A549 (cell line): ENCODE measurements around the gene ABHD6. TPM values are rescaled to one million over a fixed set of nuclear protein-coding genes. Genes with fewer than 3 reads are reported as not detected.

ENCODE experiments used
- ATAC-seq, 2 experiments: fragments of 200-7000 bp in 1 of 2; fragments of >200 bp in 1 of 2; cut with Nextera tagmentation in 1 of 2; cut with Tn5 transposase in 1 of 2; 3 replicates each; pipeline versions ENCODE4 v1.8.0 to v1.9.1; 2018 to 2020; ENCODE audit warnings: mild to moderate bottlenecking in 1 of 2, moderate library complexity in 1 of 2
- CTCF ChIA-PET: fragments of 300-600 bp; sonication (Branson Sonifier 250); formaldehyde crosslinking; extraction: SDS; loops from one replicate; lab custom pipeline; 2021; ENCODE audit warnings: antibody characterized with exemption, inconsistent platforms; lab: Yijun Ruan, JAX
- POLR2A ChIA-PET: fragments of 350-600 bp; formaldehyde crosslinking; extraction: SDS; loops from one replicate; lab custom pipeline; 2021; ENCODE audit warnings: antibody characterized with exemption, inconsistent platforms; lab: Yijun Ruan, JAX
- DNase-seq, 2 experiments: peaks; one replicate each; pipeline versions ENCODE4 v3.0.0 to v3.0.0-alpha.2; 2011 to 2016; ENCODE audit warnings: low read depth in 1 of 2, low spot score in 1 of 2
- FAIRE-seq: peaks from 2 replicates; lab custom pipeline; 2011; peaks lifted over from hg19 to GRCh38; lab: Jason Lieb, UNC
- H3K27ac ChIP-seq, 2 experiments: fragments of >200 bp; sonication (Bioruptor Twin); formaldehyde crosslinking; 3 replicates each; pipeline ENCODE4 v1.5.1; 2016 to 2017
- H3K4me1 ChIP-seq: fragments of >200 bp; sonication (Bioruptor Twin); formaldehyde crosslinking; 3 replicates; pipeline ENCODE4 v1.6.1; 2016
- H3K4me2 ChIP-seq: fragments of >200 bp; sonication (Bioruptor Twin); formaldehyde crosslinking; 3 replicates; pipeline ENCODE4 v1.6.1; 2016
- H3K4me3 ChIP-seq: fragments of >200 bp; sonication (Bioruptor Twin); formaldehyde crosslinking; 3 replicates; pipeline ENCODE4 v1.5.1; 2016
- H3K9me3 ChIP-seq: fragments of >200 bp; sonication (Bioruptor Twin); formaldehyde crosslinking; 3 replicates; pipeline ENCODE4 v1.6.1; 2016
- CBX8 ChIP-seq: fragments of 200-600 bp; sonication (generic); IDR thresholded peaks from 2 replicates; pipeline ENCODE4 v1.6.1; 2016
- CHD2 ChIP-seq: fragments of 150-350 bp; IDR thresholded peaks from 2 replicates; pipeline ENCODE4 v1.6.1; 2014; ENCODE audit warnings: low read length; ENCODE audit not compliant: partially characterized antibody
- CTCF ChIP-seq: fragments of >200 bp; sonication (Bioruptor Twin); formaldehyde crosslinking; IDR thresholded peaks from 3 replicates; pipeline ENCODE4 v1.5.1; 2016
- EHF ChIP-seq: fragments of 250-450 bp; sonication (Bioruptor Pico); IDR thresholded peaks from 2 replicates; pipeline ENCODE4 v1.5.0; 2020; ENCODE audit warnings: mild to moderate bottlenecking
- EHMT2 ChIP-seq: fragments of 200-600 bp; sonication (generic); IDR thresholded peaks from 2 replicates; pipeline ENCODE4 v1.6.1; 2016; ENCODE audit warnings: antibody characterized with exemption, low read depth, mild to moderate bottlenecking, moderate library complexity
- FOSB ChIP-seq: fragments of 250-450 bp; sonication (Bioruptor Pico); IDR thresholded peaks from 2 replicates; pipeline ENCODE4 v1.5.0; 2020; ENCODE audit warnings: mild to moderate bottlenecking, moderate library complexity
- FOSL2 ChIP-seq, 2 experiments: fragments of 450-650 bp in 1 of 2; fragments of >200 bp in 1 of 2; sonication (Bioruptor Twin) in 1 of 2; formaldehyde crosslinking; IDR thresholded peaks; 2 replicates each; pipeline versions ENCODE4 v1.5.0 to v1.6.1; 2016 to 2020; ENCODE audit warnings: mild to moderate bottlenecking in 1 of 2, moderate library complexity in 1 of 2
- FOXS1 ChIP-seq: fragments of 250-450 bp; sonication (Bioruptor Pico); IDR thresholded peaks from 2 replicates; pipeline ENCODE4 v1.5.0; 2020; ENCODE audit warnings: mild to moderate bottlenecking, moderate library complexity
- HEYL ChIP-seq: fragments of 250-450 bp; sonication (Bioruptor Pico); IDR thresholded peaks from 2 replicates; pipeline ENCODE4 v1.8.0; 2021; ENCODE audit warnings: mild to moderate bottlenecking, moderate library complexity
- HOXA7 ChIP-seq: fragments of 250-450 bp; sonication (Bioruptor Pico); IDR thresholded peaks from 2 replicates; pipeline ENCODE4 v1.5.0; 2020; ENCODE audit warnings: mild to moderate bottlenecking, moderate library complexity
- MAFK ChIP-seq: fragments of 450-650 bp; IDR thresholded peaks from 2 replicates; pipeline ENCODE4 v1.6.1; 2014; ENCODE audit not compliant: partially characterized antibody
- MAZ ChIP-seq: fragments of 150-350 bp; IDR thresholded peaks from 2 replicates; pipeline ENCODE4 v1.6.1; 2014; ENCODE audit warnings: antibody characterized with exemption, low read depth, low read length, borderline replicate concordance
- PBX3 ChIP-seq: IDR thresholded peaks from 2 replicates; pipeline ENCODE4 v1.6.1; 2012
- PHF8 ChIP-seq: fragments of 200-600 bp; sonication (generic); IDR thresholded peaks from 2 replicates; pipeline ENCODE4 v1.6.1; 2016; ENCODE audit warnings: low read depth, mild to moderate bottlenecking, antibody characterized with exemption, moderate library complexity, borderline replicate concordance
- POLR2A ChIP-seq: IDR thresholded peaks from 2 replicates; pipeline ENCODE4 v1.6.1; 2012; ENCODE audit warnings: mild to moderate bottlenecking, low read length
- POLR2AphosphoS2 ChIP-seq: conservative IDR thresholded peaks from 2 replicates; pipeline ENCODE4 v1.6.1; 2012; ENCODE audit warnings: low read length, improper control_type of control experiment, inconsistent platforms
- SREBF2 ChIP-seq: fragments of 450-650 bp; IDR thresholded peaks from 2 replicates; pipeline ENCODE4 v1.6.1; 2014; ENCODE audit warnings: mild to moderate bottlenecking, moderate library complexity
- TFCP2L1 ChIP-seq: fragments of 250-450 bp; sonication (Bioruptor Pico); IDR thresholded peaks from 2 replicates; pipeline ENCODE4 v1.5.0; 2021; ENCODE audit warnings: mild to moderate bottlenecking
- ZC3H11A ChIP-seq: fragments of 450-650 bp; IDR thresholded peaks from 2 replicates; pipeline ENCODE4 v1.6.1; 2014; ENCODE audit warnings: antibody characterized with exemption, mild to moderate bottlenecking
- ZFP36 ChIP-seq: fragments of 450-650 bp; IDR thresholded peaks from 2 replicates; pipeline ENCODE4 v1.6.1; 2014; ENCODE audit warnings: borderline replicate concordance; ENCODE audit not compliant: partially characterized antibody
- WGBS: methylation state at CpG from one replicate; pipeline ENCODE4 v1.1.6; 2017; ENCODE audit errors: missing lambda C conversion rate; 5-methylcytosine and 5-hydroxymethylcytosine counted together
- polyA plus RNA-seq, 4 experiments: library from polyadenylated mRNA; depleted of rRNA in 3 of 4; stranded (reverse); fragments of >200 nt; fragmentation: RNase III in 1 of 4; extraction: RNeasy Plus Mini Kit Qiagen cat#74134 plus additional on column Dnase treatment in 1 of 4; gene quantifications; 2 replicates in 3 of 4; 3 replicates in 1 of 4; pipeline ENCODE4 v1.2.3, GENCODE V29; 2011 to 2017
- TF ChIP-seq, protein P1 (sequence below): fragments of >200 bp; sonication (Bioruptor Twin); formaldehyde crosslinking; IDR thresholded peaks from 3 replicates; pipeline ENCODE4 v1.6.1; 2016
- TF ChIP-seq, protein P2 (sequence below): fragments of 250-450 bp; sonication (Bioruptor Pico); IDR thresholded peaks from 2 replicates; pipeline ENCODE4 v1.5.0; 2021; ENCODE audit warnings: mild to moderate bottlenecking, moderate library complexity, borderline replicate concordance

Gene ABHD6
- polyA plus RNA-seq, 2 of the 4 experiments (the other 2 are of a cell fraction) = 6.6 to 10.1 TPM

GRCh38 chr3:58260261-58260731, 22.7 kb downstream of the ABHD6 start:
- H3K4me3 ChIP-seq = no peak overlapping the region
- TF ChIP-seq HOXA7 (CRISPR knock-in tag) = no peak
- TF ChIP-seq CHD2 = no peak
- TF ChIP-seq TFCP2L1 (CRISPR knock-in tag) = no peak
- no peak for TF ChIP-seq FOXS1 (CRISPR knock-in tag)
- TF ChIP-seq SREBF2 = no peak
- TF ChIP-seq ZC3H11A = no peak
- no peak for TF ChIP-seq PBX3
- TF ChIP-seq CBX8 = no peak
- no peak for TF ChIP-seq EHF
- TF ChIP-seq, protein P1, sequence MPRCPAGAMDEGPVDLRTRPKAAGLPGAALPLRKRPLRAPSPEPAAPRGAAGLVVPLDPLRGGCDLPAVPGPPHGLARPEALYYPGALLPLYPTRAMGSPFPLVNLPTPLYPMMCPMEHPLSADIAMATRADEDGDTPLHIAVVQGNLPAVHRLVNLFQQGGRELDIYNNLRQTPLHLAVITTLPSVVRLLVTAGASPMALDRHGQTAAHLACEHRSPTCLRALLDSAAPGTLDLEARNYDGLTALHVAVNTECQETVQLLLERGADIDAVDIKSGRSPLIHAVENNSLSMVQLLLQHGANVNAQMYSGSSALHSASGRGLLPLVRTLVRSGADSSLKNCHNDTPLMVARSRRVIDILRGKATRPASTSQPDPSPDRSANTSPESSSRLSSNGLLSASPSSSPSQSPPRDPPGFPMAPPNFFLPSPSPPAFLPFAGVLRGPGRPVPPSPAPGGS = no peak
- no peak for TF ChIP-seq EHMT2
- no peak for TF ChIP-seq FOSL2 (IDR thresholded peaks at IDR 0.05)
- no peak for TF ChIP-seq FOSL2 (CRISPR knock-in tag; IDR thresholded peaks at IDR 0.05)
- TF ChIP-seq, protein P2, sequence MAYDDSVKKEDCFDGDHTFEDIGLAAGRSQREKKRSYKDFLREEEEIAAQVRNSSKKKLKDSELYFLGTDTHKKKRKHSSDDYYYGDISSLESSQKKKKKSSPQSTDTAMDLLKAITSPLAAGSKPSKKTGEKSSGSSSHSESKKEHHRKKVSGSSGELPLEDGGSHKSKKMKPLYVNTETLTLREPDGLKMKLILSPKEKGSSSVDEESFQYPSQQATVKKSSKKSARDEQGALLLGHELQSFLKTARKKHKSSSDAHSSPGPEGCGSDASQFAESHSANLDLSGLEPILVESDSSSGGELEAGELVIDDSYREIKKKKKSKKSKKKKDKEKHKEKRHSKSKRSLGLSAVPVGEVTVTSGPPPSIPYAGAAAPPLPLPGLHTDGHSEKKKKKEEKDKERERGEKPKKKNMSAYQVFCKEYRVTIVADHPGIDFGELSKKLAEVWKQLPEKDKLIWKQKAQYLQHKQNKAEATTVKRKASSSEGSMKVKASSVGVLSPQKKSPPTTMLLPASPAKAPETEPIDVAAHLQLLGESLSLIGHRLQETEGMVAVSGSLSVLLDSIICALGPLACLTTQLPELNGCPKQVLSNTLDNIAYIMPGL (CRISPR knock-in tag) = no peak
- no peak for TF ChIP-seq CTCF
- TF ChIP-seq MAFK = no peak
- TF ChIP-seq POLR2AphosphoS2 = no peak
- no peak for TF ChIP-seq HEYL (CRISPR knock-in tag)
- H3K9me3 ChIP-seq = no peaks in the 10 kb centered on the region
- no peak for FAIRE-seq
- ATAC-seq = no peak; a peak in 1 of 6 replicates
- H3K27ac ChIP-seq = no peak overlapping the region
- peaks cover 9% of the 10 kb centered on the region for H3K4me1 ChIP-seq
- DNase-seq = peak in 1 of 2 experiments; percentile 14
- 49% methylated on average over 6 of the region's 6 CpGs for WGBS
- ChIA-PET POLR2A (no interaction called here), CTCF (interaction anchor here (1.1 to 1.9 kb wide), 2 partner anchors 46 to 76 kb away, joined by 3 to 5 read pairs; partner anchors contain the start of genes HTD2 and RPP14)
- H3K4me2 ChIP-seq = no peak overlapping the region

DNA sequence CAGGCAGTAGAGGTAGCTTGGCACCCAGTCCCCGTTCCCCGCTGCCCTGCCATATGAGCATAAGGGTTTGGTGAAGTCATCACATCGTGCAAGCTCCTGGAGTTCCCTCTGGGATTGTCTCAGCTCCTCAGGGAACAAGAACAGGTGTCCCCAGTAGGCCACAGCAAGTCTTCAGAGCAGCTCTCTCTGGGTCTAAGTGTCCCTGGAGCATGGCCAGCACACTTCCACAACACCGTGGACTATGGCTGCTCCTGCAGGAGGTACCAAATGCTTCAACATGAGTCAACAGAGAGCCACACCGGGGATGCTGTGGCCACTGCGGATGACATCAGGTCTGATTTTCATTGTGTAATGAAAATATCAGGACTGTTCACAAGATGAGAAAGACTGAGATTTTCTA, 23.1 kb downstream of the ABHD6 start:
- ATAC-seq = peak; percentile 28 to 54; a peak in 3 of 6 replicates
- H3K4me2 ChIP-seq = no peak overlapping the region

More for the DNA sequence above, 23.1 kb downstream of the ABHD6 start:
- FAIRE-seq = no peak
- no peaks in the 10 kb centered on the region for H3K9me3 ChIP-seq
- ChIA-PET CTCF (interaction anchor here (1.1 to 1.9 kb wide), 2 partner anchors 45 to 77 kb away, joined by 3 to 5 read pairs; partner anchors contain the start of genes HTD2 and RPP14), POLR2A (no interaction called here)
- H3K4me1 ChIP-seq = peaks cover 9% of the 10 kb centered on the region
- WGBS = 40% methylated on average over 4 of the region's 6 CpGs
- no peak for DNase-seq
- H3K4me3 ChIP-seq = no peak overlapping the region
- TF ChIP-seq POLR2A (no peak), CTCF (no peak), PHF8 (no peak), FOXS1 (CRISPR knock-in tag) (no peak), FOSB (CRISPR knock-in tag) (no peak), MAZ (no peak), ZC3H11A (no peak), FOSL2 (IDR thresholded peaks at IDR 0.05) (no peak), FOSL2 (CRISPR knock-in tag; IDR thresholded peaks at IDR 0.05) (no peak), ZFP36 (no peak), EHMT2 (no peak)
- H3K27ac ChIP-seq = no peak overlapping the region
